Caco-2 (cell line): Measurements from ENCODE around the gene ZNF219. TPM values are rescaled to one million over a fixed set of nuclear protein-coding genes. Genes with fewer than 3 reads are reported as not detected.

ENCODE experiments used
- BruUV-seq: library from RNA; stranded (reverse); fragments of 400-500 nt; replicated peaks from 2 replicates; lab custom pipeline; 2021; lab: Mats Ljungman, UMichigan
- CTCF ChIA-PET: fragments of 300-600 bp; sonication (Branson Sonifier 250); formaldehyde crosslinking; loops from one replicate; lab custom pipeline; 2022; ENCODE audit warnings: antibody characterized with exemption; lab: Charles Lee
- POLR2A ChIA-PET: fragments of 300-600 bp; sonication (Branson Sonifier 250); formaldehyde crosslinking; loops from one replicate; lab custom pipeline; 2022; ENCODE audit warnings: antibody characterized with exemption; lab: Charles Lee
- DNase-seq, 2 experiments: peaks; one replicate each; pipeline versions ENCODE4 v3.0.0 to v3.0.0-alpha.2; 2020 to 2022
- H3K27me3 ChIP-seq: replicated peaks from 2 replicates; pipeline ENCODE4 v1.6.0; 2011; ENCODE audit warnings: low read length; ENCODE audit not compliant: control insufficient read depth, insufficient read depth
- H3K36me3 ChIP-seq: 2 replicates; pipeline ENCODE4 v1.5.1; 2011; ENCODE audit warnings: low read length; ENCODE audit not compliant: control insufficient read depth, insufficient read depth
- H3K4me1 ChIP-seq: fragments of 250-450 bp; sonication (Bioruptor Pico); 2 replicates; pipeline ENCODE4 v1.5.1; 2020; ENCODE audit warnings: mild to moderate bottlenecking
- H3K4me3 ChIP-seq: 2 replicates; pipeline ENCODE4 v1.5.1; 2011; ENCODE audit warnings: low read depth, mild to moderate bottlenecking, control low read depth, low read length
- H3K9me3 ChIP-seq: fragments of 250-450 bp; sonication (Bioruptor Pico); 2 replicates; pipeline ENCODE4 v1.5.1; 2020; ENCODE audit warnings: mild to moderate bottlenecking, moderate library complexity
- H3K27ac Mint-ChIP-seq: one replicate; pipeline ENCODE4 v1.8.0; 2022; ENCODE audit warnings: mixed read lengths; ENCODE audit not compliant: unreplicated experiment
- H3K27me3 Mint-ChIP-seq: one replicate; pipeline ENCODE4 v1.8.0; 2022; ENCODE audit warnings: mixed read lengths; ENCODE audit not compliant: insufficient read depth, unreplicated experiment
- H3K36me3 Mint-ChIP-seq: one replicate; pipeline ENCODE4 v1.8.0; 2022; ENCODE audit warnings: mild to moderate bottlenecking, mixed read lengths; ENCODE audit not compliant: insufficient read depth, unreplicated experiment
- H3K4me1 Mint-ChIP-seq: one replicate; pipeline ENCODE4 v1.8.0; 2022; ENCODE audit warnings: low read depth, mixed read lengths; ENCODE audit not compliant: unreplicated experiment
- H3K4me3 Mint-ChIP-seq: one replicate; pipeline ENCODE4 v1.8.0; 2022; ENCODE audit warnings: mild to moderate bottlenecking, moderate library complexity, mixed read lengths; ENCODE audit not compliant: unreplicated experiment
- H3K9me3 Mint-ChIP-seq: one replicate; pipeline ENCODE4 v1.8.0; 2022; ENCODE audit warnings: mixed read lengths; ENCODE audit not compliant: unreplicated experiment
- intact Hi-C: fragments of 100-400 bp; cut with micrococcal nuclease; formaldehyde crosslinking; loops from one replicate; pipeline ENCODE4 v1.10.0; 2022; ENCODE audit not compliant: unreplicated experiment
- total RNA-seq: library from RNA; stranded (reverse); gene quantifications from 2 replicates; pipeline ENCODE4 v1.2.3, GENCODE V29; 2022
- TF ChIP-seq, protein P1 (sequence below), 2 experiments: fragments of 200-600 bp in 1 of 2; IDR thresholded peaks; 1 replicate in 1 of 2; 2 replicates in 1 of 2; pipeline versions ENCODE4 v1.5.1 to v1.8.0; 2011 to 2022; ENCODE audit warnings: antibody characterized with exemption in 1 of 2, control low read depth in 1 of 2, inconsistent platforms in 1 of 2, low read depth in 1 of 2, low read length in 1 of 2, mild to moderate bottlenecking in 1 of 2, moderate library complexity in 1 of 2; ENCODE audit not compliant: insufficient read depth in 1 of 2, severe bottlenecking in 1 of 2, unreplicated experiment in 1 of 2

ZNF219 gene
- total RNA-seq, 1 experiment from 2014 or later, result 35.2 TPM

DNA sequence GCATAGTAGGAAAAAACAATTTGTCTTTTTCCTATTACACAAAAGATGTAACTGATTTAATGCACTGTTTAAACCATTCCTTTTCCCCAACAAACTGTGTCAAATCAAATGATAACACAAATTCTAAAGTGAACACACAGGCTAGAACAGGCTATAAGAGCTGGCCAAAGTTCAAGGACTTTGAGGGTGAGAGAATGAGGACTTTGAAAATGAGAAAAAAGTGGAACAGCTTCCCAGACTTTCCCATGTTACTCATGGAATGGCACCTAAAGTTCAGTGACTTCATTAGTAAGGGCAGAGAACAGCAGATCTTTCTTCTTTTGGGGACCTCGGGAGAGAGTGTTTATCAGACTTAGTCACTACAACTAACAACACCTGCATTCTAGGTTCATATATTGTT lies 25.0 kb upstream of the ZNF219 start:
- Histone ChIP-seq H3K27me3 (no peaks in the 10 kb centered on the region), H3K9me3 (no peaks in the 10 kb centered on the region; the same call in none of the 2 replicates), H3K4me1 (0 out of 2 replicates have a peak, but pooled peaks cover 1% of the 10 kb centered on the region), H3K4me3 (no peak overlapping the region), H3K36me3 (no peaks in the 10 kb centered on the region)
- TF ChIP-seq, protein P1, sequence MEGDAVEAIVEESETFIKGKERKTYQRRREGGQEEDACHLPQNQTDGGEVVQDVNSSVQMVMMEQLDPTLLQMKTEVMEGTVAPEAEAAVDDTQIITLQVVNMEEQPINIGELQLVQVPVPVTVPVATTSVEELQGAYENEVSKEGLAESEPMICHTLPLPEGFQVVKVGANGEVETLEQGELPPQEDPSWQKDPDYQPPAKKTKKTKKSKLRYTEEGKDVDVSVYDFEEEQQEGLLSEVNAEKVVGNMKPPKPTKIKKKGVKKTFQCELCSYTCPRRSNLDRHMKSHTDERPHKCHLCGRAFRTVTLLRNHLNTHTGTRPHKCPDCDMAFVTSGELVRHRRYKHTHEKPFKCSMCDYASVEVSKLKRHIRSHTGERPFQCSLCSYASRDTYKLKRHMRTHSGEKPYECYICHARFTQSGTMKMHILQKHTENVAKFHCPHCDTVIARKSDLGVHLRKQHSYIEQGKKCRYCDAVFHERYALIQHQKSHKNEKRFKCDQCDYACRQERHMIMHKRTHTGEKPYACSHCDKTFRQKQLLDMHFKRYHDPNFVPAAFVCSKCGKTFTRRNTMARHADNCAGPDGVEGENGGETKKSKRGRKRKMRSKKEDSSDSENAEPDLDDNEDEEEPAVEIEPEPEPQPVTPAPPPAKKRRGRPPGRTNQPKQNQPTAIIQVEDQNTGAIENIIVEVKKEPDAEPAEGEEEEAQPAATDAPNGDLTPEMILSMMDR (IDR thresholded peaks at IDR 0.05; ENCODE audit: insufficient read depth in 1 of 2, low read depth in 1 of 2, low read length in 1 of 2, severe bottlenecking in 1 of 2, unreplicated experiment in 1 of 2), result no peak
- H3K27me3 Mint-ChIP-seq, result peaks cover 9% of the 10 kb centered on the region
- H3K27ac Mint-ChIP-seq, result no peak overlapping the region
- POLR2A ChIA-PET, result no interaction called here
- no peak overlapping the region for H3K4me3 Mint-ChIP-seq
- H3K4me1 Mint-ChIP-seq, result peaks cover 4% of the 10 kb centered on the region
- no peak for DNase-seq
- H3K36me3 Mint-ChIP-seq, result no peaks in the 10 kb centered on the region
- CTCF ChIA-PET, result no interaction called here
- intact Hi-C loops, result no loop called here
- no peaks in the 10 kb centered on the region for H3K9me3 Mint-ChIP-seq
- BruUV-seq, result no TSS peak

DNA sequence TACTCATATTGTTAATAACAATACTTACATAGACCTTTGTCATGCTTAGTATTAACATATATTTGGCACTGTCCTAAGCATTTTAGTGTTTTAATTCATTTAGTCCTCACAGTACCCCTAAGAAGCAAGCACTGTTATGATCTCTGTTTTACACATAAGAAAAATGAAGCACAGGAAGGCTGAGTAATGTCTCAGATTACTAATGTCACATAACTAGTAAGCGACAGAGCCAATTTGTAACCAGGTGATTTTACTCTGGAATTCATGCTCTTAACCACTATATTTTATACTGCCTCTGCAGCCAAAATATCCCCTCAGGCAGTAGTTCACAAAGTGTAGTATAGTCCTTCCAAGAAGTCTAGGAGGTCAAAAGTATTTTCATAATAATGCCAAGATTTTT lies 22.7 kb upstream of the ZNF219 start:
- H3K4me3 ChIP-seq, result no peak overlapping the region
- Mint-ChIP-seq H3K27ac (no peak overlapping the region), H3K36me3 (no peaks in the 10 kb centered on the region), H3K4me3 (no peak overlapping the region), H3K9me3 (no peaks in the 10 kb centered on the region), H3K27me3 (peaks cover 11% of the 10 kb centered on the region), H3K4me1 (no peaks in the 10 kb centered on the region)
- ChIA-PET POLR2A (no interaction called here), CTCF (no interaction called here)
- intact Hi-C loops, result no loop called here
- no TSS peak for BruUV-seq
- H3K36me3 ChIP-seq, result no peaks in the 10 kb centered on the region
- TF ChIP-seq, protein P1 (IDR thresholded peaks at IDR 0.05; ENCODE audit: insufficient read depth in 1 of 2, low read depth in 1 of 2, low read length in 1 of 2, severe bottlenecking in 1 of 2, unreplicated experiment in 1 of 2), result no peak
- no peaks in the 10 kb centered on the region for H3K27me3 ChIP-seq
- H3K4me1 ChIP-seq, result no peaks in the 10 kb centered on the region
- no peaks in the 10 kb centered on the region; the same call in 1 of the 2 replicates for H3K9me3 ChIP-seq
- DNase-seq, result no peak

DNA sequence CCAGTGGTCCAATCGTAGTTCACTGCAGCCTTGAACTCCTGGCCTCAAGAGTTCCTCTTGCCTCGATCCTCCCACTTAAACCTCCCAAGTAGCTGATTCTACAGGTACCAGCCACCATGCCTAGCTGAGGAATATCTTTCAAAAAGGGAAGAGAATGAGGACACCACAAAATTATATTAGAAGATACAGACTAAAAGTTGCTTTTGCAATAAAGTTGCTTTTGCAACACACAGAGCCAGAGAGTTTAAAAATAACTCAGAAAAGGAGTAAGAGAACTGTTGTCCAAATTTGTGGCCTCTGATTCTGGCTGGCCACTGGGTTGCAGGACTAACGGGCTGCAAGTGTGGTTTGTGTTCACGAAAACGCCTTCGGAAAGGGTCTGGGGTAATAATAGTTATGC lies 22.2 kb upstream of the ZNF219 start:
- no peak overlapping the region for H3K4me3 ChIP-seq
- TF ChIP-seq, protein P1 (IDR thresholded peaks at IDR 0.05; ENCODE audit: insufficient read depth in 1 of 2, low read depth in 1 of 2, low read length in 1 of 2, severe bottlenecking in 1 of 2, unreplicated experiment in 1 of 2), result no peak
- ChIA-PET CTCF (no interaction called here), POLR2A (no interaction called here)
- no peaks in the 10 kb centered on the region for H3K27me3 ChIP-seq
- intact Hi-C loops, result no loop called here
- H3K36me3 ChIP-seq, result no peaks in the 10 kb centered on the region
- H3K9me3 ChIP-seq, result no peaks in the 10 kb centered on the region; the same call in 1 of the 2 replicates
- no peak overlapping the region for H3K4me3 Mint-ChIP-seq
- no peaks in the 10 kb centered on the region for H3K36me3 Mint-ChIP-seq
- DNase-seq, result no peak
- BruUV-seq, result no TSS peak
- no peaks in the 10 kb centered on the region for H3K4me1 ChIP-seq
- H3K27me3 Mint-ChIP-seq, result peaks cover 11% of the 10 kb centered on the region
- H3K27ac Mint-ChIP-seq, result no peak overlapping the region
- H3K4me1 Mint-ChIP-seq, result no peaks in the 10 kb centered on the region
- no peaks in the 10 kb centered on the region for H3K9me3 Mint-ChIP-seq
